GM18511 (cell line): ENCODE results near the gene ARHGAP8.

ENCODE experiments used
- ATAC-seq: cut with Tn5 transposase; IDR thresholded peaks from one replicate; pipeline ENCODE4 v1.9.1; 2021; ENCODE audit warnings: mild to moderate bottlenecking, moderate library complexity; ENCODE audit not compliant: unreplicated experiment

Gene ARHGAP8

GRCh38 chr22:44724859-44725258, 27.5 kb upstream of the ARHGAP8 start:
- no peak for ATAC-seq

GRCh38 chr22:44726439-44726838, 25.9 kb upstream of the ARHGAP8 start:
- no peak for ATAC-seq

- ATAC-seq: no peak
Measured at GRCh38 chr22:44727148-44727547, 25.2 kb upstream of the ARHGAP8 start.

- ATAC-seq: no peak
Measured at GRCh38 chr22:44727709-44728108, 24.7 kb upstream of the ARHGAP8 start.

- ATAC-seq: no peak
Measured at GRCh38 chr22:44728761-44729324, 23.5 kb upstream of the ARHGAP8 start.

- ATAC-seq: no peak
Measured at GRCh38 chr22:44729391-44730021, 22.9 kb upstream of the ARHGAP8 start.

- no peak for ATAC-seq
Measured at GRCh38 chr22:44730022-44730393, 22.4 kb upstream of the ARHGAP8 start.

GRCh38 chr22:44730490-44731356, 21.7 kb upstream of the ARHGAP8 start:
- no peak for ATAC-seq

GRCh38 chr22:44731357-44731970, 20.9 kb upstream of the ARHGAP8 start:
- ATAC-seq: no peak

- ATAC-seq: no peak
Measured at GRCh38 chr22:44732017-44732561, 20.3 kb upstream of the ARHGAP8 start.

- no peak for ATAC-seq
Measured at GRCh38 chr22:44732661-44733060, 19.7 kb upstream of the ARHGAP8 start.

GRCh38 chr22:44733426-44734106, 18.8 kb upstream of the ARHGAP8 start:
- no peak for ATAC-seq

GRCh38 chr22:44734278-44734677, 18.1 kb upstream of the ARHGAP8 start:
- no peak for ATAC-seq

- no peak for ATAC-seq
Measured at GRCh38 chr22:44734801-44735517, 17.4 kb upstream of the ARHGAP8 start.

GRCh38 chr22:44735518-44736428, 16.6 kb upstream of the ARHGAP8 start:
- no peak for ATAC-seq

GRCh38 chr22:44736581-44737405, 15.6 kb upstream of the ARHGAP8 start:
- ATAC-seq: no peak

GRCh38 chr22:44737406-44738346, 14.7 kb upstream of the ARHGAP8 start:
- no peak for ATAC-seq
